Smooth muscle cell (in vitro differentiated cells): Measurements from ENCODE around the gene MS4A18. TPM values are rescaled to one million over a fixed set of nuclear protein-coding genes. Genes with fewer than 3 reads are reported as not detected.
A peak's percentile ranks its signal among the peaks of the same experiment; 100 is the strongest.

Source experiments
- DNase-seq: peaks from one replicate; lab custom pipeline; 2025; ENCODE audit not compliant: unreplicated experiment; lab: John Stamatoyannopoulos, UW
- H2AFZ ChIP-seq: fragments of 200-600 bp; sonication (generic); 2 replicates; pipeline ENCODE4 v1.6.0; 2016; ENCODE audit warnings: antibody characterized with exemption, low read depth, mild to moderate bottlenecking
- H3F3A ChIP-seq: fragments of 200-600 bp; sonication (generic); 2 replicates; pipeline ENCODE4 v1.6.0; 2017; ENCODE audit warnings: antibody characterized with exemption, low read depth
- H3K27ac ChIP-seq: fragments of 200-600 bp; sonication (generic); 2 replicates; pipeline ENCODE4 v1.5.1; 2016; ENCODE audit warnings: low read depth, mild to moderate bottlenecking
- H3K27me3 ChIP-seq: fragments of 200-600 bp; sonication (generic); 2 replicates; pipeline ENCODE4 v1.6.1; 2016; ENCODE audit warnings: low read depth, mild to moderate bottlenecking
- H3K36me3 ChIP-seq: fragments of 200-600 bp; sonication (generic); 2 replicates; pipeline ENCODE4 v1.5.1; 2016; ENCODE audit warnings: low read depth
- H3K4me1 ChIP-seq: fragments of 200-600 bp; sonication (generic); 2 replicates; pipeline ENCODE4 v1.5.1; 2016; ENCODE audit warnings: low read depth
- H3K4me2 ChIP-seq: fragments of 200-600 bp; sonication (generic); 2 replicates; pipeline ENCODE4 v1.6.0; 2016; ENCODE audit warnings: mild to moderate bottlenecking
- H3K4me3 ChIP-seq: fragments of 200-600 bp; sonication (generic); 2 replicates; pipeline ENCODE4 v1.5.1; 2016; ENCODE audit warnings: mild to moderate bottlenecking
- H3K79me2 ChIP-seq: fragments of 200-600 bp; sonication (generic); 2 replicates; pipeline ENCODE4 v1.6.0; 2016; ENCODE audit warnings: low read depth, mild to moderate bottlenecking
- H3K9ac ChIP-seq: fragments of 200-600 bp; sonication (generic); 2 replicates; pipeline ENCODE4 v1.6.0; 2016; ENCODE audit warnings: low read depth
- H3K9me3 ChIP-seq: fragments of 200-600 bp; sonication (generic); replicated peaks from 2 replicates; pipeline ENCODE4 v1.5.1; 2016; ENCODE audit warnings: low read depth
- H4K20me1 ChIP-seq: fragments of 200-600 bp; sonication (generic); 2 replicates; pipeline ENCODE4 v1.6.0; 2016; ENCODE audit warnings: low read depth
- CTCF ChIP-seq: fragments of 200-600 bp; sonication (generic); IDR thresholded peaks from 2 replicates; pipeline ENCODE4 v1.5.1; 2017; ENCODE audit warnings: borderline replicate concordance, mild to moderate bottlenecking, antibody characterized with exemption; ENCODE audit not compliant: insufficient read depth, poor library complexity, severe bottlenecking
- WGBS: methylation state at CpG from one replicate; pipeline ENCODE4 v1.1.7; 2016; ENCODE audit warnings: low lambda C conversion rate; 5-methylcytosine and 5-hydroxymethylcytosine counted together
- polyA plus RNA-seq: library from polyadenylated mRNA; unstranded; fragments of >200 nt; fragmentation: Nextera tagmentation; extraction: Ambion mirVana; gene quantifications from 2 replicates; pipeline ENCODE4 v1.2.1, GENCODE V29; 2016
- total RNA-seq: library from RNA; depleted of rRNA; stranded (reverse); fragments of >200 nt; gene quantifications from 2 replicates; pipeline ENCODE4 v1.2.3, GENCODE V29; 2014

Gene MS4A18
- total and polyA plus RNA-seq, 2 experiments from 2014 or later: not detected

GRCh38 chr11:60772666-60773065 is 48.1 kb downstream of the MS4A18 start:
- H3K9ac ChIP-seq: no peak overlapping the region
- no peak overlapping the region for H3K27ac ChIP-seq
- TF ChIP-seq CTCF: no peak
- no peaks in the 10 kb centered on the region for H4K20me1 ChIP-seq
- H3K4me3 ChIP-seq: no peak overlapping the region
- WGBS: 89% methylated on average over 8 of the region's 8 CpGs
- no peaks in the 10 kb centered on the region for H3K36me3 ChIP-seq
- no peak overlapping the region for H3K4me2 ChIP-seq
- H3F3A ChIP-seq: no peaks in the 10 kb centered on the region
- H3K27me3 ChIP-seq: no peaks in the 10 kb centered on the region
- H2AFZ ChIP-seq: no peak overlapping the region
- no peaks in the 10 kb centered on the region for H3K4me1 ChIP-seq
- DNase-seq: no peak
- H3K79me2 ChIP-seq: no peaks in the 10 kb centered on the region
- no peaks in the 10 kb centered on the region for H3K9me3 ChIP-seq

GRCh38 chr11:60774726-60775125 is 50.2 kb downstream of the MS4A18 start:
- TF ChIP-seq CTCF: no peak
- H3K4me2 ChIP-seq: no peak overlapping the region
- no peak overlapping the region for H3K27ac ChIP-seq
- no peak overlapping the region for H2AFZ ChIP-seq
- H3K4me3 ChIP-seq: no peak overlapping the region
- 90% methylated on average over 13 of the region's 13 CpGs for WGBS
- no peaks in the 10 kb centered on the region for H3K36me3 ChIP-seq
- H4K20me1 ChIP-seq: no peaks in the 10 kb centered on the region
- no peaks in the 10 kb centered on the region for H3F3A ChIP-seq
- no peak overlapping the region for H3K9ac ChIP-seq
- DNase-seq: no peak
- H3K79me2 ChIP-seq: no peaks in the 10 kb centered on the region
- no peaks in the 10 kb centered on the region for H3K9me3 ChIP-seq
- H3K4me1 ChIP-seq: no peaks in the 10 kb centered on the region
- H3K27me3 ChIP-seq: no peaks in the 10 kb centered on the region

GRCh38 chr11:60775420-60775961 is 51.0 kb downstream of the MS4A18 start:
- H3F3A ChIP-seq: no peaks in the 10 kb centered on the region
- TF ChIP-seq CTCF: peak; percentile 86
- H3K9ac ChIP-seq: no peak overlapping the region
- peak; percentile 59 for DNase-seq
- WGBS: 24% methylated on average over 15 of the region's 15 CpGs
- no peaks in the 10 kb centered on the region for H3K79me2 ChIP-seq
- H3K27me3 ChIP-seq: no peaks in the 10 kb centered on the region
- no peaks in the 10 kb centered on the region for H3K4me1 ChIP-seq
- no peak overlapping the region for H3K27ac ChIP-seq
- no peak overlapping the region for H3K4me3 ChIP-seq
- no peaks in the 10 kb centered on the region for H3K9me3 ChIP-seq
- no peaks in the 10 kb centered on the region for H4K20me1 ChIP-seq
- H3K4me2 ChIP-seq: no peak overlapping the region
- no peaks in the 10 kb centered on the region for H3K36me3 ChIP-seq
- no peak overlapping the region for H2AFZ ChIP-seq

- H3K9ac ChIP-seq: no peak overlapping the region
- H3K27ac ChIP-seq: no peak overlapping the region
- no peaks in the 10 kb centered on the region for H3K9me3 ChIP-seq
- H3K4me2 ChIP-seq: no peak overlapping the region
- H3K4me3 ChIP-seq: no peak overlapping the region
- H3K4me1 ChIP-seq: no peaks in the 10 kb centered on the region
- no peaks in the 10 kb centered on the region for H3K36me3 ChIP-seq
- DNase-seq: no peak
- no peak overlapping the region for H2AFZ ChIP-seq
- no peaks in the 10 kb centered on the region for H3K79me2 ChIP-seq
- H3K27me3 ChIP-seq: peaks cover 5% of the 10 kb centered on the region
- no peaks in the 10 kb centered on the region for H3F3A ChIP-seq
- no peak for TF ChIP-seq CTCF
- no peaks in the 10 kb centered on the region for H4K20me1 ChIP-seq
- WGBS: 83% methylated on average over 4 of the region's 4 CpGs
These were observed 51.6 kb downstream of the MS4A18 start for GRCh38 chr11:60776167-60776566.
